HepG2 (cell line): ENCODE data around the gene TPGS1. TPM values are rescaled to one million over a fixed set of nuclear protein-coding genes. Genes with fewer than 3 reads are reported as not detected.

Experiments
- ARID4A ChIP-seq: sonication (generic); formaldehyde crosslinking; IDR thresholded peaks from 2 replicates; pipeline ENCODE4 v1.5.0; 2020; ENCODE audit warnings: mild to moderate bottlenecking, missing genetic modification reagents, borderline replicate concordance
- ATF7 ChIP-seq, 2 experiments: fragments of 450-650 bp in 1 of 2; sonication (generic) in 1 of 2; formaldehyde crosslinking in 1 of 2; IDR thresholded peaks; 2 replicates each; pipeline versions ENCODE4 v1.4.0 to v1.6.1; 2016 to 2020; ENCODE audit warnings: antibody characterized with exemption in 1 of 2, mild to moderate bottlenecking in 1 of 2, missing genetic modification reagents in 1 of 2
- ATRX ChIP-seq: sonication (generic); formaldehyde crosslinking; IDR thresholded peaks from 2 replicates; pipeline ENCODE4 v1.4.0; 2020; ENCODE audit warnings: missing genetic modification reagents, borderline replicate concordance
- BATF2 ChIP-seq: sonication (generic); formaldehyde crosslinking; IDR thresholded peaks from 2 replicates; pipeline ENCODE4 v1.8.0; 2022; ENCODE audit warnings: mild to moderate bottlenecking, missing genetic modification reagents, moderate library complexity
- BHLHE40 ChIP-seq: IDR thresholded peaks from 2 replicates; pipeline ENCODE4 v1.6.1; 2011; ENCODE audit warnings: low read length, improper control_type of control experiment
- DNMT3B ChIP-seq: conservative IDR thresholded peaks from 2 replicates; pipeline ENCODE4 v1.6.1; 2016; ENCODE audit warnings: missing biosample characterization, control low read depth
- ETV5 ChIP-seq: IDR thresholded peaks from 2 replicates; pipeline ENCODE4 v1.6.1; 2018; ENCODE audit warnings: missing biosample characterization, missing genetic modification reagents, inconsistent platforms, borderline replicate concordance
- GLI4 ChIP-seq: sonication (generic); formaldehyde crosslinking; IDR thresholded peaks from 2 replicates; pipeline ENCODE4 v1.5.1; 2020; ENCODE audit warnings: missing genetic modification reagents, mild to moderate bottlenecking, moderate library complexity, borderline replicate concordance
- GPN1 ChIP-seq: sonication (generic); formaldehyde crosslinking; IDR thresholded peaks from 2 replicates; pipeline ENCODE4 v1.5.1; 2020; ENCODE audit warnings: missing genetic modification reagents, borderline replicate concordance
- KLF16 ChIP-seq, 2 experiments: sonication (generic) in 1 of 2; formaldehyde crosslinking in 1 of 2; IDR thresholded peaks; 2 replicates each; pipeline versions ENCODE4 v1.6.1 to v1.8.0; 2016 to 2023; ENCODE audit warnings: missing genetic modification reagents in 2 of 2, missing compliant biosample characterization in 1 of 2
- NAIF1 ChIP-seq: sonication (generic); formaldehyde crosslinking; IDR thresholded peaks from 2 replicates; pipeline ENCODE4 v1.5.0; 2020; ENCODE audit warnings: mild to moderate bottlenecking, missing genetic modification reagents, borderline replicate concordance
- NFKB2 ChIP-seq: sonication (generic); formaldehyde crosslinking; IDR thresholded peaks from 2 replicates; pipeline ENCODE4 v1.4.0; 2020; ENCODE audit warnings: missing genetic modification reagents, borderline replicate concordance
- NR0B2 ChIP-seq: sonication (generic); formaldehyde crosslinking; IDR thresholded peaks from 2 replicates; pipeline ENCODE4 v1.4.0; 2020; ENCODE audit warnings: mild to moderate bottlenecking, missing genetic modification reagents
- SATB2 ChIP-seq: sonication (generic); formaldehyde crosslinking; IDR thresholded peaks from 2 replicates; pipeline ENCODE4 v1.5.0; 2020; ENCODE audit warnings: missing genetic modification reagents
- TFDP2 ChIP-seq: sonication (generic); formaldehyde crosslinking; IDR thresholded peaks from 2 replicates; pipeline ENCODE4 v1.4.0; 2020; ENCODE audit warnings: missing genetic modification reagents
- ZFX ChIP-seq: sonication (generic); formaldehyde crosslinking; IDR thresholded peaks from 2 replicates; pipeline ENCODE4 v1.4.0; 2020; ENCODE audit warnings: mild to moderate bottlenecking, low read depth, missing genetic modification reagents, moderate library complexity
- ZFY ChIP-seq: sonication (generic); formaldehyde crosslinking; IDR thresholded peaks from 2 replicates; pipeline ENCODE4 v1.4.0; 2020; ENCODE audit warnings: missing genetic modification reagents
- ZNF562 ChIP-seq: sonication (generic); formaldehyde crosslinking; IDR thresholded peaks from 2 replicates; pipeline ENCODE4 v1.8.0; 2022; ENCODE audit warnings: missing genetic modification reagents, borderline replicate concordance
- ZNF607 ChIP-seq: sonication (generic); formaldehyde crosslinking; IDR thresholded peaks from 2 replicates; pipeline ENCODE4 v1.5.1; 2020; ENCODE audit warnings: missing genetic modification reagents, mild to moderate bottlenecking, borderline replicate concordance
- ZNF850 ChIP-seq: sonication (generic); formaldehyde crosslinking; conservative IDR thresholded peaks from 2 replicates; pipeline ENCODE4 v1.9.0; 2021; ENCODE audit warnings: mild to moderate bottlenecking, missing genetic modification reagents
- polyA plus RNA-seq, 8 experiments: library from polyadenylated mRNA; depleted of rRNA in 3 of 8; stranded (reverse) in 7 of 8; unstranded in 1 of 8; fragments of >200 nt; fragmentation: Illumina TruSeq in 4 of 8; extraction: Trizol in 4 of 8; gene quantifications; 2 replicates each; pipeline versions ENCODE4 v1.2.1 to v1.2.3, GENCODE V29; 2011 to 2016; ENCODE audit warnings: low read depth in 4 of 8, missing spikeins in 1 of 8, mixed read lengths in 1 of 8; ENCODE audit not compliant: insufficient read depth in 1 of 8
- total RNA-seq, 5 experiments: library from RNA; depleted of rRNA; stranded (reverse); fragments of >200 nt; fragmentation: Illumina TruSeq; extraction: Trizol; gene quantifications; 2 replicates each; pipeline ENCODE4 v1.2.3, GENCODE V29; 2016; ENCODE audit warnings: low read depth in 1 of 5
- TF ChIP-seq, protein P1 (sequence below): sonication (generic); formaldehyde crosslinking; IDR thresholded peaks from 2 replicates; pipeline ENCODE4 v1.4.0; 2020; ENCODE audit warnings: missing genetic modification reagents, borderline replicate concordance

The TPGS1 gene
- total and polyA plus RNA-seq, 2 of the 13 experiments (the other 11 are each of a cell fraction or from before 2014, with no cell fraction given) = 1.1 to 6.2 TPM

- TF ChIP-seq DNMT3B (CRISPR knock-in tag) = no peak
- TF ChIP-seq ARID4A (CRISPR knock-in tag) = no peak
- TF ChIP-seq ATF7 (IDR thresholded peaks at IDR 0.05) = no peak
- no peak for TF ChIP-seq ATF7 (CRISPR knock-in tag; IDR thresholded peaks at IDR 0.05)
- TF ChIP-seq ZFX (CRISPR knock-in tag) = no peak
- TF ChIP-seq ETV5 (CRISPR knock-in tag) = 0 out of 2 replicates have a peak, but pooled peaks have one; percentile 4
- no peak for TF ChIP-seq NFKB2 (CRISPR knock-in tag)
- TF ChIP-seq KLF16 (CRISPR knock-in tag; IDR thresholded peaks at IDR 0.05) = no peak
- peak; percentile 55; the same call in 1 of the 2 replicates for TF ChIP-seq ZNF607 (CRISPR knock-in tag)
- no peak for TF ChIP-seq ZFY (CRISPR knock-in tag)
- TF ChIP-seq BHLHE40 = no peak
- TF ChIP-seq ATRX (CRISPR knock-in tag) = no peak
- TF ChIP-seq NAIF1 (CRISPR knock-in tag) = no peak
- TF ChIP-seq SATB2 = no peak
- TF ChIP-seq ZNF562 (CRISPR knock-in tag) = no peak
- TF ChIP-seq GPN1 (CRISPR knock-in tag) = no peak
- TF ChIP-seq BATF2 (CRISPR knock-in tag) = no peak
- no peak for TF ChIP-seq NR0B2
- TF ChIP-seq, protein P1, sequence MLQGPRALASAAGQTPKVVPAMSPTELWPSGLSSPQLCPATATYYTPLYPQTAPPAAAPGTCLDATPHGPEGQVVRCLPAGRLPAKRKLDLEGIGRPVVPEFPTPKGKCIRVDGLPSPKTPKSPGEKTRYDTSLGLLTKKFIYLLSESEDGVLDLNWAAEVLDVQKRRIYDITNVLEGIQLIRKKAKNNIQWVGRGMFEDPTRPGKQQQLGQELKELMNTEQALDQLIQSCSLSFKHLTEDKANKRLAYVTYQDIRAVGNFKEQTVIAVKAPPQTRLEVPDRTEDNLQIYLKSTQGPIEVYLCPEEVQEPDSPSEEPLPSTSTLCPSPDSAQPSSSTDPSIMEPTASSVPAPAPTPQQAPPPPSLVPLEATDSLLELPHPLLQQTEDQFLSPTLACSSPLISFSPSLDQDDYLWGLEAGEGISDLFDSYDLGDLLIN (CRISPR knock-in tag) = no peak
- TF ChIP-seq ZNF850 (CRISPR knock-in tag) = no peak
- no peak for TF ChIP-seq TFDP2 (CRISPR knock-in tag)
- TF ChIP-seq GLI4 (CRISPR knock-in tag) = no peak
These were observed 24.7 kb downstream of the TPGS1 start, which contains the start of gene CDC34 (continued) for GRCh38 chr19:531753-532560.
